RWPE2 (cell line): ENCODE measurements around the gene COL11A2.

Experiments
- ATAC-seq: fragments of 200-7000 bp; cut with Tn5 transposase; 3 replicates; pipeline ENCODE4 v1.9.1; 2021; ENCODE audit warnings: low read depth
- DNase-seq: peaks from one replicate; pipeline ENCODE4 v3.0.0-alpha.2; 2020; ENCODE audit warnings: low spot score
- H3K27ac ChIP-seq: fragments of 450-650 bp; 2 replicates; pipeline ENCODE4 v1.5.1; 2017; ENCODE audit warnings: mild to moderate bottlenecking; ENCODE audit not compliant: poor library complexity, severe bottlenecking
- H3K27me3 ChIP-seq: fragments of 250-450 bp; sonication (Bioruptor Pico); 2 replicates; pipeline ENCODE4 v1.5.1; 2021; ENCODE audit warnings: mild to moderate bottlenecking, moderate library complexity; ENCODE audit not compliant: insufficient read depth, poor library complexity, severe bottlenecking
- H3K36me3 ChIP-seq: fragments of 250-450 bp; sonication (Bioruptor Pico); 2 replicates; pipeline ENCODE4 v1.5.1; 2020; ENCODE audit warnings: low read depth, mild to moderate bottlenecking, moderate library complexity
- H3K4me1 ChIP-seq: fragments of 250-450 bp; sonication (Bioruptor Pico); 2 replicates; pipeline ENCODE4 v1.5.1; 2021; ENCODE audit warnings: mild to moderate bottlenecking, moderate library complexity; ENCODE audit not compliant: insufficient read depth, poor library complexity, severe bottlenecking
- H3K4me3 ChIP-seq: fragments of 250-450 bp; sonication (Bioruptor Pico); 2 replicates; pipeline ENCODE4 v1.5.1; 2021; ENCODE audit warnings: mild to moderate bottlenecking, moderate library complexity; ENCODE audit not compliant: severe bottlenecking
- H3K9me3 ChIP-seq: fragments of 250-450 bp; sonication (Bioruptor Pico); 2 replicates; pipeline ENCODE4 v1.5.1; 2021; ENCODE audit warnings: mild to moderate bottlenecking, moderate library complexity; ENCODE audit not compliant: severe bottlenecking
- TF ChIP-seq, protein P1 (sequence below): fragments of 450-650 bp; IDR thresholded peaks from one replicate; pipeline ENCODE4 v1.5.1; 2017; ENCODE audit warnings: mild to moderate bottlenecking, moderate library complexity; ENCODE audit not compliant: poor library complexity, severe bottlenecking

COL11A2 gene

DNA sequence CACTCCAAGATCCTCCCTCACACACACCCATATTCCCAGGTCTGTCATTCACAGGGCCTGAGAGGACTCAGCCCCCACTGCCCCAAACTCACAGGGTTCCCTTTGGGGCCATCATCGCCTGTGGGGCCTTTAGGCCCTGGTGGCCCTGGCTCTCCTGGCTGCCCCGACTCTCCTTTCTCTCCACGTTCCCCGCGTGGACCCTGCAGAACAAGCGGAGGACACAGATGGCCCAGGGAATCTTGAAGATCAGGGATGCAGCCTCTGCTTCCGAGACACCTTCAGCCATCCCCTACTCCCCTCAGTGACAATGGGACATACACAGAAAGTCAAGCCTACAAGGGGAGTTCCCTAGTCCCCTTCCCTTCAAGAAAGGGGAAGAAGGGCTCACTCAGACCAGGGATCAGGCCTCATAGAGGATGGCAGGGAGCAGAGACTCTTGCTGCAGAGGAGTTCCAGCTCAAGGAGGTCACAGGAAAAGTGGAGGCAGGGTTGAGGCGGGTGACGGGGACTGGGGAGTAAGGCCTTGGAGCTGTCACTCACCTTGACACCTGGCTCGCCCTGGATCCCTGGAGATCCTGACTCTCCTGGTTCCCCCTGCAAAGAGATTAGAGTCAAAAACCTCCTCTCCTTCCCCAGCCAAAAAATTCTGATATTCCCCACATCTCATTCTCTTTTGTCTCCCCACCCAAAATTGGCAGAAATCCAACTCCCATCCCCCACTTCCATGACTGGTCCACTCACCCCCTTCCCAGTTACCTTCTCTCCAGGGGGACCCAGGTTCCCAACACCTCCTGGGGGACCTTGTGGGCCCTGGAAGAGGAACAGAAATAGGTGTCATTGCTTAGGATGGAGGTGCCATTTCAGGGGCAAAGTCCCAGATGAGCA lies 22.7 kb downstream of the COL11A2 start:
- no peaks in the 10 kb centered on the region for H3K4me1 ChIP-seq
- TF ChIP-seq, protein P1, sequence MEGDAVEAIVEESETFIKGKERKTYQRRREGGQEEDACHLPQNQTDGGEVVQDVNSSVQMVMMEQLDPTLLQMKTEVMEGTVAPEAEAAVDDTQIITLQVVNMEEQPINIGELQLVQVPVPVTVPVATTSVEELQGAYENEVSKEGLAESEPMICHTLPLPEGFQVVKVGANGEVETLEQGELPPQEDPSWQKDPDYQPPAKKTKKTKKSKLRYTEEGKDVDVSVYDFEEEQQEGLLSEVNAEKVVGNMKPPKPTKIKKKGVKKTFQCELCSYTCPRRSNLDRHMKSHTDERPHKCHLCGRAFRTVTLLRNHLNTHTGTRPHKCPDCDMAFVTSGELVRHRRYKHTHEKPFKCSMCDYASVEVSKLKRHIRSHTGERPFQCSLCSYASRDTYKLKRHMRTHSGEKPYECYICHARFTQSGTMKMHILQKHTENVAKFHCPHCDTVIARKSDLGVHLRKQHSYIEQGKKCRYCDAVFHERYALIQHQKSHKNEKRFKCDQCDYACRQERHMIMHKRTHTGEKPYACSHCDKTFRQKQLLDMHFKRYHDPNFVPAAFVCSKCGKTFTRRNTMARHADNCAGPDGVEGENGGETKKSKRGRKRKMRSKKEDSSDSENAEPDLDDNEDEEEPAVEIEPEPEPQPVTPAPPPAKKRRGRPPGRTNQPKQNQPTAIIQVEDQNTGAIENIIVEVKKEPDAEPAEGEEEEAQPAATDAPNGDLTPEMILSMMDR, result no peak
- no peak overlapping the region for H3K27ac ChIP-seq
- H3K27me3 ChIP-seq, result no peaks in the 10 kb centered on the region
- no peaks in the 10 kb centered on the region for H3K9me3 ChIP-seq
- ATAC-seq (no peak), DNase-seq (peak; percentile 25)
- no peaks in the 10 kb centered on the region for H3K36me3 ChIP-seq
- no peak overlapping the region for H3K4me3 ChIP-seq

DNA sequence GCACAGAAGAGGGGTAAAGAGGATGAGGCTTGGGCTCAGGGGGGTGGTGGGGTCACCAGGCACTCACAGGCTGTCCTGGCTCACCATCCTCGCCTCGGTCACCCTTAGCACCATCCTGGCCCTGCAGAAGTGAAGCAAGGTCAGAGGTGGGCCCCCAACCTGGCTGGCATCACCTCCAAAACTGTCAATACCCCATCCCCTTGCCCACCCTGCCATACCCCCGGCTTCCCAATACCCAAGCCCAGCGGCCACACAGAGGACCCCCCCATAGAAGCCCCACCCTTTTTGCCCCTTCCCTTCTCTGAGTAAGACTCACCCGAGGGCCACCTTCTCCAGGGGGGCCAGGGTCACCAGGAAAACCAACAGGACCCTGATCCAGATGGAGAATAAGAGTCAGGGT lies 23.6 kb downstream of the COL11A2 start:
- ATAC-seq (no peak), DNase-seq (peak; percentile 28)
- Histone ChIP-seq H3K4me1 (no peaks in the 10 kb centered on the region), H3K27ac (no peak overlapping the region), H3K4me3 (no peak overlapping the region), H3K27me3 (no peaks in the 10 kb centered on the region), H3K36me3 (no peaks in the 10 kb centered on the region), H3K9me3 (no peaks in the 10 kb centered on the region)
- TF ChIP-seq, protein P1, result no peak

DNA sequence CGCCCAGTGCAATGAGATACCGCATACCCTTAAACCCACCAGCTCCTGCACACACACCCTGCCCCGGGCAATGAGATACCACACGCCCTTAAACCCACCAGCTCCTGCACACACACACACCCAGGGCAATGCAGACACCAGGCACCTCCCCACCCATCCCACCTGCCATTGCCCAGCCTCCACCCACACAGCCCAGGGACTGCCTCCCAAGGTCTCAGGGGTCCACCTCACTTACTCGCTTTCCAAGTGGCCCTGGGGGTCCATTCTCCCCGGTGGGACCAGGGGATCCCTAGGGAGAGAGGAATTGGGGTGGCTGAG lies 24.0 kb downstream of the COL11A2 start:
- Histone ChIP-seq H3K4me3 (no peak overlapping the region), H3K27me3 (no peaks in the 10 kb centered on the region), H3K27ac (no peak overlapping the region), H3K36me3 (no peaks in the 10 kb centered on the region), H3K4me1 (no peaks in the 10 kb centered on the region), H3K9me3 (no peaks in the 10 kb centered on the region)
- ATAC-seq (no peak), DNase-seq (peak; percentile 43)
- TF ChIP-seq, protein P1, result no peak

DNA sequence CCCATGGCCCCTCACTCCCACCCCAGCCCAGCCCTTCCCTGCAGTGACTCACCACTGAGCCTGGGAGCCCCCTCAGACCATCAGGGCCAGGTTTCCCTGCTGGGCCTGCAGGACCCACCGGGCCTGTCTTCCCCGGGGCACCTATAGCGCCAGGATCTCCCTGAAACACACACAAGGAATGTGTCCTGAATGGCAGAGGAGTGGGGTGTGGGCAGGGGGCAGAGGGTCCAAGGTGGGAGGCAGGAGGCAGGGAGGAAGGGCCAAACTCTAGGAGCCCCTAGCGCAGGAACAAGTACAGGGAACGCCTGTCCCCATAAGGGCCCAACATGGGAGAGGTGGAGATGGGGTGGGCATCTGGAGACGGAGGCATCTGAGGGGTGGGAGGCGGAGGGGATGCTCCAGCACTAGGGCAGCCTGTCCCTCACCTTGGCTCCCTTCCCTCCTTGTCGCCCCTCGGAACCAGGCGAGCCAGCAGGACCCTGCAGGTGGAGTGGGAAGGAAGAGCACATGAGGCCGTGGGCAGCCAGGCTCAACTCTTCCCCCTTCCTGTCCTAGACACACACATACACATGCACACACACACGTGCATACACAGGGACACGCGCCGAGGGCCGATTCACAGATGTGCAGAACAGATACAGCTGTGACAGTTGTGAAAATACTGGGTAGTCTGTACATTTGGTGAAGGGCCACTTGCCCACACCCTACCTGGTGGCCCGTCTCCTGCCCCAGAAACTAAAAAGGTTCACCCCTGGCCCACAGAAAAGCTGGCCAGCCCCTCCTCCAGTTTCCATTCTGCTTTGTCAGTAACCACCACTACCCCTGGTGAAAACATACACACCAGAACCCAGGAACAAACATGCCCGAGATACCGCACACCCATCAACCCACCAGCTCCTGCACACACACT lies 24.6 kb downstream of the COL11A2 start:
- ATAC-seq, result no peak
- H3K4me1 ChIP-seq, result no peaks in the 10 kb centered on the region
- TF ChIP-seq, protein P1, result no peak
- no peaks in the 10 kb centered on the region for H3K36me3 ChIP-seq
- no peaks in the 10 kb centered on the region for H3K9me3 ChIP-seq
- peak; percentile 42 for DNase-seq
- no peaks in the 10 kb centered on the region for H3K27me3 ChIP-seq
- H3K4me3 ChIP-seq, result no peak overlapping the region
- no peak overlapping the region for H3K27ac ChIP-seq
